Sigmoid colon (tissue), 4 donors: ENCODE data around the gene SPRY1.

Experiments used
- CTCF ChIP-seq, 4 experiments: fragments of 450-650 bp in 3 of 4; fragments of 200-600 bp in 1 of 4; IDR thresholded peaks; one replicate each; pipeline ENCODE4 v1.5.1; 2016 to 2019; ENCODE audit warnings: antibody characterized with exemption in 4 of 4, mild to moderate bottlenecking in 3 of 4, moderate library complexity in 2 of 4
- POLR2A ChIP-seq, 2 donors: fragments of 450-650 bp; IDR thresholded peaks; one replicate each; pipeline ENCODE4 v1.6.1; 2016; ENCODE audit warnings: antibody characterized with exemption in 2 of 2, mild to moderate bottlenecking in 2 of 2, moderate library complexity in 2 of 2
- POLR2AphosphoS5 ChIP-seq, 4 donors: sonication (generic); formaldehyde crosslinking; IDR thresholded peaks; one replicate each; pipeline ENCODE4 v1.6.1; 2017; ENCODE audit warnings: antibody characterized with exemption in 4 of 4

GRCh38 chr4:123421227-123421936 lies 24.8 kb downstream of the SPRY1 start:
- no peak for TF ChIP-seq POLR2A (IDR thresholded peaks at IDR 0.05)
- TF ChIP-seq CTCF (IDR thresholded peaks at IDR 0.05), result no peak
- no peak for TF ChIP-seq POLR2AphosphoS5 (IDR thresholded peaks at IDR 0.05)
